ENCODE data around the gene ZSCAN10.
"Not testable (repeated sequence)": the region's sequence is repeated elsewhere in the genome, so short reads cannot be mapped to it uniquely, and the experiment has no call there.

The ZSCAN10 gene

DNA sequence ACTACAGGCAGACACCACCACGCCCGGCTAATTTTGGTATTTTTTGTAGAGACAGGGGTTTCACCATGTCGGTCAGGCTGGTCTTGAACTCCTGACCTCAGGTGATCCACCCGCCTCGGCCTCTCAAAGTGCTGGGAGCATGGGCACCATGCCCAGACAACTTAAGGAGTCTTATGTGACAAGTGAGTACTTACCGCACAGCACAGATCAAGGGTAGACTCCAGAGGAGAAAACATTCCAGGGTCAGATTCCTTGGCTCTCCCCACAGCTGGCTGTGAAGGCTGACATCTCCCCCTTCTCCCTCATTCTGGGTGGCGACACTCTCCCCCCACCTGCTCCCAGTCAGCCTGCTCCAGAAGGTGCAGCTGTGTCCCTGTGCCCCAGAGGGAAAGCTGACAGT, 10.6 kb downstream of the ZSCAN10 start:
- no peak for FAIRE-seq
- no peak for DNase-seq (ENCODE audit: insufficient read length, low spot score)
- TF ChIP-seq SPI1 (IDR thresholded peaks at IDR 0.05; ENCODE audit: low read depth, low read length) (no peak), TAF1 (IDR thresholded peaks at IDR 0.05; ENCODE audit: low read depth, low read length) (no peak), POU2F2 (IDR thresholded peaks at IDR 0.05; ENCODE audit: low read depth, low read length) (no peak), POLR2AphosphoS5 (IDR thresholded peaks at IDR 0.05; ENCODE audit: low read depth, low read length) (no peak), PAX5 (IDR thresholded peaks at IDR 0.05; ENCODE audit: insufficient read depth, low read length, severe bottlenecking) (no peak), POLR2A (IDR thresholded peaks at IDR 0.05; ENCODE audit: low read depth, low read length) (no peak)

DNA sequence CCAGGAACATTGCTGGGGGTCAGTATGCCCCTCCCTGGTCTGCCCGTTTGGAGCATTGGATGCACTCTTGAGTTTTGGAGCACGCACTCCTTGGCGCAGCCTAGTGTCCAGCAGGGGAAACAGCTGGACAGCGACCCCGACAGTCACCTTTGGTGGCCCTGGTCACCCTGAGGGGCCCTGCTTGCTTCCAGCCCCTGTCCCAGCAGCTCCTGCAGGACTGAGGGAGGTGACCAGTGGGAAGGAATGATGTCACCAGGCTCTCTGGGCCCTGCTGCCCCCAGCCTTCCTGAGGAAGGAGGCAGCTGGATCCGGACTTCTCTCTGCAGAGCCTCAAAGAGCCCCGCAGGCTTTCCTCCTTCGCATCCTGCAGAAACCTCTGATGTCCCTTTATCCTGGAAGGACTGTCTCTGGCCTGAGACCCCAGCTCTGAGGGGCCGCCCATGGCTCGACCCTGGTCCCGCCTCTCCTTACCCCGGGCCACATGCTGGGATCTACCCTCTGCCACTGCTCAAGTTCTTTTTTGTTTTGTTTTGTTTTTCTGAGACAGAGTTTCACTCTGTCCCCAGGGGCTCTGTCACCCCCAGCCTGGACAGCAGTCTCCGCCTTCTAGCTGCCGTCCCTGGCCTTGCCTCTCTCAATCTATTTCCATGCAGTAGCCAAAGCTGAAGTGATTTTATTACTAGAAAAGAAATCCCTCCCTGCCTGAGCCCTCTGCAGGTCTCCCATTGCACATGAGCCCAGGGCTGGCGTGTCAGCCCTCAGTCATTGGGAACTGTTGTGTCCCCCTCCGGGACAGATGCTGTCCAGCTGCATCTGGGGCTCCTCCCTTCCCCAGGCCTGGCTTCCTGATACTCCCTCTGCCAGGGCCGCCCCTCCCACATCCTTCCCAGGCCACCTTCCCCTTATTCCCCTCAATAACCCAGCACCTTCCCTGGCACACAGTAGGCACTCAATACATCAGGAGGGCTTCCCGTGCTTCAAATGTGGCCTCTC, 11.6 kb downstream of the ZSCAN10 start:
- DNase-seq (ENCODE audit: insufficient read length, low spot score) = no peak
- peak; percentile 66 for FAIRE-seq
- no peak for TF ChIP-seq POLR2A (IDR thresholded peaks at IDR 0.05; ENCODE audit: low read depth, low read length)
- TF ChIP-seq POU2F2 (IDR thresholded peaks at IDR 0.05; ENCODE audit: low read depth, low read length) = no peak
- TF ChIP-seq SPI1 (IDR thresholded peaks at IDR 0.05; ENCODE audit: low read depth, low read length) = no peak
- no peak for TF ChIP-seq PAX5 (IDR thresholded peaks at IDR 0.05; ENCODE audit: insufficient read depth, low read length, severe bottlenecking)
- no peak for TF ChIP-seq TAF1 (IDR thresholded peaks at IDR 0.05; ENCODE audit: low read depth, low read length)
- TF ChIP-seq POLR2AphosphoS5 (IDR thresholded peaks at IDR 0.05; ENCODE audit: low read depth, low read length) = no peak

DNA sequence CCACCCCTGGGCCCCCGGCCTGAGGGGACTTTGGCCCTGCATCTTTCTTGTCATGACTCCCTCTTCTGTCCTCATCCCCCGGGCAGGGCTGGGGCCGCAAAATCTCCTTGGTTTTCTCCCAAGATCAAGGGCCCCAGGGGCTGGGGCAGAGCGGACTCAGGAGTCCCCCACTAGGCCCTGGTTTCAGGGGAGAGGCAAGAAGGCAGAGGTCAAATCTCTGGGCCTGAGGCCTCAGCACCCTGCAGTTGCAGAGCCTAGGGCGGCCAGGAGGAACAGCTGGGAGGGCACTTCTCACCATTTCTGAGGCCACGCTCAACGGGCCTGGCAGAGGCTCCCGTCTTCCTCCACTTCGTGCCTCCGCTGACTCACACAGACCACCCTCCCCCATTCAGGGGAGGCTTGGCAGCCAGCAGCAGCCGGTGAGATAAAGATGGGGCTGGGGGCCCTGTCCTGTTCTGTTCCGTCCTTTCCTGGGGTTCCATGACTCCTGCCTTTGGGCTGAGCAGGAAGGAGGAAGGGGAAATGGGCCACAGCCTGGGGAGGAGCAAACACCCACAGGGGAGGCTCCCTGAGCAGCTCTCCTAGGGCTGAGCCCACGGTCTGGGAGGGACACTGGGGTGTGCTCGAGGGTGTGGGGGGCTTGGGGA, 12.4 kb downstream of the ZSCAN10 start:
- TF ChIP-seq PAX5 (IDR thresholded peaks at IDR 0.05; ENCODE audit: insufficient read depth, low read length, severe bottlenecking) = no peak
- TF ChIP-seq POLR2AphosphoS5 (IDR thresholded peaks at IDR 0.05; ENCODE audit: low read depth, low read length) = no peak
- TF ChIP-seq TAF1 (IDR thresholded peaks at IDR 0.05; ENCODE audit: low read depth, low read length) = no peak
- TF ChIP-seq SPI1 (IDR thresholded peaks at IDR 0.05; ENCODE audit: low read depth, low read length) = no peak
- no peak for TF ChIP-seq POU2F2 (IDR thresholded peaks at IDR 0.05; ENCODE audit: low read depth, low read length)
- no peak for TF ChIP-seq POLR2A (IDR thresholded peaks at IDR 0.05; ENCODE audit: low read depth, low read length)
- FAIRE-seq (no peak), DNase-seq (ENCODE audit: insufficient read length, low spot score) (no peak)

DNA sequence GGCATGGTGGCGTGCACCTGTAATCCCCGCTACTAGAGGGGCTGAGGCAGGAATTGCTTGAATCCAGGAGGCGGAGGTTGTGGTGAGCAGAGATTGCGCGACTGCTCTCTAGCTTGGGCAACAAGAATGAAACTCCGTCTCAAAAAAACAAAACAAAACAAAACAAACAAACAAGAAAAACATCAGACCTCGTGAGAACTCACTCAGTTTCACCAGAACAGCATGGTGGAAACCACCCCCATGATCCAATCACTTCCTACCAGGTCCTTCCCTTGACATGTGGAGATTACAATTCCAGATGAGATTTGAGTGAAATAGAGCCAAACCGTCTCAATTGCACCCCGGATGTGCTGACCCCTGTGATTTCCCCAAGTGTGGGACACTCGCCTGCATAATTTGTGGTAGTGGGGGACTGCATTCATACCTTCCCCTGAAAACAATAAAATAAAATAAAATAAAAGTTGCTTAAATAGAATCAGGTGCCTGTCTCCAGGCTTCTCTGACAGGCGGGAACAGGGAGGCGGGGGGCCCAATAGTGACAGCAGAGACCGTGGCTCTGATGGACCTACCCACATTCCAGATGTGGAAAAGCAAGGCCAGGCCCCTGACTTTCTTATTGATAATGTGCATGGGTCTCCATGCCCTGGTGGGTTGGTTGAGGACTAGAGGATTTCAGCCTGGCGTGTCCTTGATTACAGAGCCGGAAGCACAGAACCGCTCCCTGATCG, 13.1 kb downstream of the ZSCAN10 start:
- FAIRE-seq (no peak), DNase-seq (ENCODE audit: insufficient read length, low spot score) (no peak)
- TF ChIP-seq SPI1 (IDR thresholded peaks at IDR 0.05; ENCODE audit: low read depth, low read length) = no peak
- no peak for TF ChIP-seq PAX5 (IDR thresholded peaks at IDR 0.05; ENCODE audit: insufficient read depth, low read length, severe bottlenecking)
- TF ChIP-seq POLR2AphosphoS5 (IDR thresholded peaks at IDR 0.05; ENCODE audit: low read depth, low read length) = no peak
- TF ChIP-seq POU2F2 (IDR thresholded peaks at IDR 0.05; ENCODE audit: low read depth, low read length) = no peak
- no peak for TF ChIP-seq TAF1 (IDR thresholded peaks at IDR 0.05; ENCODE audit: low read depth, low read length)
- no peak for TF ChIP-seq POLR2A (IDR thresholded peaks at IDR 0.05; ENCODE audit: low read depth, low read length)

DNA sequence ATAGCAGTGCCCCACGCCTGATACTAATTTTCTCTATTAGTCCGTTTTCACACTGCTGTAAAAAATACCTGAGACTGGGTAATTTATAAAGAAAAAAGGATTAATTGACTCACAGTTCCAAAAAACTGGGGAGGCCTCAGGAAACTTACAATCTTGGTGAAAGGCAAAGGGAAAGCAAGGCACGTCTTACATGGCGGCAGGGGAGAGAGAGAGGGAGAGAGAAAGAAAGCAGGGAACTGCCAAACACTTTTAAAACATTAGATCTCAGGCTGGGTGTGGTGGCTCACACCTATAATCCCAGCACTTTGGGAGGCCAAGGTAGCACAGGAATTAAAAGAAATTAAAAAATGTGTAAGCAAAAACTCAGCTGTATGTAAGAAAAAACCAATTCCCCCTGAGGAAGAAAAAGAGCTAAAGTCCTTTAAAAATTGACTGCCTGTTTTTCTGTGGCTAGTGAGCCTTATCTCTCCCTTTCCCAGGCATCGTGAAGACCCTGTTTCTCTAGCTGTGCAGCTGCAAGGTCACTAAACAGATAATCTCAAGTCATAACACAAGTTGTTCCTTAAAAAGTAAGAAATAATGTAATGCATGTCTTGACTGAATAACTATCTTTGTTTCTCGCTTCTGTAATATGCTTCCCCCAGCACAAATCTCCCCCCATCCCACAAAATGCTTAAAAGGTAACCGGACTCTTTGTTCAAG, 14.0 kb downstream of the ZSCAN10 start:
- FAIRE-seq = no peak
- no peak for DNase-seq (ENCODE audit: insufficient read length, low spot score)
- TF ChIP-seq POLR2AphosphoS5 (IDR thresholded peaks at IDR 0.05; ENCODE audit: low read depth, low read length) (no peak), PAX5 (IDR thresholded peaks at IDR 0.05; ENCODE audit: insufficient read depth, low read length, severe bottlenecking) (no peak), POLR2A (IDR thresholded peaks at IDR 0.05; ENCODE audit: low read depth, low read length) (no peak), SPI1 (IDR thresholded peaks at IDR 0.05; ENCODE audit: low read depth, low read length) (no peak), TAF1 (IDR thresholded peaks at IDR 0.05; ENCODE audit: low read depth, low read length) (no peak), POU2F2 (IDR thresholded peaks at IDR 0.05; ENCODE audit: low read depth, low read length) (no peak)

DNA sequence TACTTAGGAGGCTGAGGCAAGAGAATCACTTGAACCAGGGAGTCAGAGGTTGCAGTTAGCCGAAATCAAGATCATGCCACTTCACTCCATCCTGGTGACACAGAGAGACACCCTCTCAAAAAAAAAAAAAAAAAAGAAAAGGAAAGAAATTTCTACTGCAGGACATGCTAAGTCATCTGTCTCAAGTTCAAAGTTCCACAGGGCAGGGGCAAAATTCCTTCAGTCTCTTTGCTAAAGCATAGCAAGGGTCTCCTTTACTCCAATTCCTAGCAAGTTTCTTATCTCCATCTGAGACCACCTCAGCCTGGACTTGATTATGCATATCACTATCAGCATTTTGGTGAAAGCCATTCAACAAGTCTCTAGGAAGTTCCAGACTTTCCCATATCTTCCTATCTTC, 14.6 kb downstream of the ZSCAN10 start:
- DNase-seq (ENCODE audit: insufficient read length, low spot score) (no peak), FAIRE-seq (no peak)
- TF ChIP-seq POLR2A (IDR thresholded peaks at IDR 0.05; ENCODE audit: low read depth, low read length) (no peak), TAF1 (IDR thresholded peaks at IDR 0.05; ENCODE audit: low read depth, low read length) (no peak), SPI1 (IDR thresholded peaks at IDR 0.05; ENCODE audit: low read depth, low read length) (no peak), POLR2AphosphoS5 (IDR thresholded peaks at IDR 0.05; ENCODE audit: low read depth, low read length) (no peak)

DNA sequence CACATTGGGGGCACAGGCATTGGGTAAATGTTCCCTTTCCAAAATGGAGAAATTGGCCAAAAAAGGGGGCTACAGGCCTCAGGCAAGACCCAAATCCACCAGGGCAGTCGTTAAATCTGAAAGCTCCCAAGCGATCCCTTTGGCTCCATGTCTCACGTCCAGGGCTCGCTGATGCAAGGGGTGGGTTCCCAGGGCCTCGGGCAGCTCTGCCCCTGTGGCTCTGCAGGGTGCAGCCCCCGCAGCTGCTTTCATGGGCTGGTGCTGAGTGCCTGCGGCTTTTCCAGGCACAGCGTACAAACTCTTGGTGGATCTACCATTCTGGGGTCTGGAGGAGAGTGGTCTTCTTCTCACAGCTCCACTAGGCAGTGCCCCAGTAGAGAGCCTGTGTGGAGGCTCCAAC, 15.7 kb downstream of the ZSCAN10 start:
- not testable (repeated sequence) for DNase-seq (ENCODE audit: insufficient read length, low spot score); FAIRE-seq

DNA sequence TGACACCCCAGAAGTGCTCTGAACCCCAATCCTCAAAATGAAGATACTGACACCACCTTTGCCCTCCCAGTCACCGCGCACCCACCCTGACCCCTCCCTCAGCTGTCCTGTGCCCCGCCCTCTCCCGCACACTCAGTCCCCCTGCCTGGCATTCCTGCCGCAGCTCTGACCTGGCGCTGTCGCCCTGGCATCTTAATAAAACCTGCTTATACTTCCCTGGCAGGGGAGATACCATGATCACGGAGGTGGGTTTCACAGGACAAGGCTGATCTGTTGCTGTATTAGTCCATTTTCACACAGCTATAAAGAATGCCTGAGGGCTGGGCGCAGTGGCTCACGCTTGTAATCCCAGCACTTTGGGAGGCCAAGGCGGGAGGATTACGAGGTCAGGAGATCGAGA, 17.1 kb downstream of the ZSCAN10 start:
- DNase-seq (ENCODE audit: insufficient read length, low spot score); FAIRE-seq: not testable (repeated sequence)

DNA sequence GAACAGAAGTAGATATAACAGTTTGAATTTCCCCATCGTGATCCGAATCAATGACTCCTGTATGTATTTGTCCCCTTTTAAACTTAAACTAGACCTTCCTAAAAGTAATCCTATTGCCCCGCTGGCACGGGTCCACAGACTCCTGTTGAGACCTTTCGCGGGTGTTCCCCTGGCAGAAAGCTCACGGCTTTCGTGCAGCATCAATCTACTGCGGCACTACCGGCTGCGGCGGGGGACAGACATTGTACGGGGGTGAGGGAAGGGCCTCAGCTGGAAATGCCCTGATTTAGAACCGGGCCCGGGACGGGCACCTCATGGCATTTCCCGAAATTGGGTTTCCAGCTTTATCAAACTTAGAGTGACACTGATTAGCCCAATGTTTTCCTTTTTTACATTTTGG, 19.1 kb downstream of the ZSCAN10 start:
- DNase-seq (ENCODE audit: insufficient read length, low spot score) = no peak
- no peak for FAIRE-seq
- TF ChIP-seq SPI1 (IDR thresholded peaks at IDR 0.05; ENCODE audit: low read depth, low read length) (no peak), POU2F2 (IDR thresholded peaks at IDR 0.05; ENCODE audit: low read depth, low read length) (no peak), PAX5 (IDR thresholded peaks at IDR 0.05; ENCODE audit: insufficient read depth, low read length, severe bottlenecking) (no peak), POLR2A (IDR thresholded peaks at IDR 0.05; ENCODE audit: low read depth, low read length) (no peak), TAF1 (IDR thresholded peaks at IDR 0.05; ENCODE audit: low read depth, low read length) (no peak), POLR2AphosphoS5 (IDR thresholded peaks at IDR 0.05; ENCODE audit: low read depth, low read length) (no peak)

Measured in GM12891 (cell line).